GM12878 (cell line): ENCODE data around the gene NKD1. TPM values are rescaled to one million over a fixed set of nuclear protein-coding genes. Genes with fewer than 3 reads are reported as not detected.

Experiments used
- ATAC-seq: fragments of 200-7000 bp; cut with Tn5 transposase; 3 replicates; pipeline ENCODE4 v1.9.1; 2020; ENCODE audit warnings: mild to moderate bottlenecking, moderate library complexity
- BruUV-seq: library from RNA; stranded (reverse); fragments of 400-500 nt; replicated peaks from 2 replicates; lab custom pipeline; 2021; lab: Mats Ljungman, UMichigan
- CTCF ChIA-PET: fragments of 300-600 bp; sonication (Branson Sonifier 250); formaldehyde crosslinking; extraction: SDS; loops from one replicate; lab custom pipeline; 2021; ENCODE audit warnings: inconsistent platforms; lab: Yijun Ruan, JAX
- POLR2A ChIA-PET: fragments of 350-600 bp; formaldehyde crosslinking; extraction: SDS; loops from one replicate; lab custom pipeline; 2021; ENCODE audit warnings: inconsistent platforms; lab: Charles Lee
- RAD21 ChIA-PET: fragments of 300-600 bp; sonication (Branson Sonifier 250); formaldehyde crosslinking; loops from one replicate; lab custom pipeline; 2023; ENCODE audit warnings: antibody characterized with exemption; ENCODE audit not compliant: unreplicated experiment; lab: Charles Lee
- SMC1A ChIA-PET: fragments of 300-600 bp; sonication (Branson Sonifier 250); formaldehyde crosslinking; loops from one replicate; lab custom pipeline; 2023; ENCODE audit not compliant: unreplicated experiment, uncharacterized antibody; lab: Charles Lee
- DNase-seq: peaks from one replicate; pipeline ENCODE4 v3.0.0-alpha.2; 2011; ENCODE audit warnings: low read depth, low spot score
- FAIRE-seq: peaks from 3 replicates; lab custom pipeline; 2011; peaks lifted over from hg19 to GRCh38; lab: Jason Lieb, UNC
- H2AFZ ChIP-seq: 2 replicates; pipeline ENCODE4 v1.6.0; 2011; ENCODE audit warnings: low read depth, low read length, control low read depth; ENCODE audit not compliant: control insufficient read depth
- H3K27ac ChIP-seq: 2 replicates; pipeline ENCODE4 v1.5.1; 2011; ENCODE audit warnings: control low read depth; ENCODE audit not compliant: control insufficient read depth, insufficient read depth
- H3K27me3 ChIP-seq, 2 experiments: replicated peaks in 1 of 2; 2 replicates each; pipeline versions ENCODE4 v1.6.0 to v1.6.1; 2011; ENCODE audit warnings: low read length in 1 of 2; ENCODE audit not compliant: control insufficient read depth in 2 of 2, insufficient read depth in 2 of 2
- H3K36me3 ChIP-seq, 2 experiments: 2 replicates each; pipeline ENCODE4 v1.5.1; 2011; ENCODE audit warnings: low read length in 1 of 2; ENCODE audit not compliant: control insufficient read depth in 2 of 2, insufficient read depth in 2 of 2
- H3K4me1 ChIP-seq: 2 replicates; pipeline ENCODE4 v1.6.1; 2011; ENCODE audit warnings: mild to moderate bottlenecking, low read length, moderate library complexity, mixed read lengths; ENCODE audit not compliant: control insufficient read depth, insufficient read depth
- H3K4me2 ChIP-seq: 2 replicates; pipeline ENCODE4 v1.6.0; 2011; ENCODE audit warnings: control low read depth; ENCODE audit not compliant: control insufficient read depth, insufficient read depth
- H3K4me3 ChIP-seq: fragments of 200-600 bp; sonication (generic); 2 replicates; pipeline ENCODE4 v1.5.1; 2016
- H3K79me2 ChIP-seq: 2 replicates; pipeline ENCODE4 v1.6.0; 2011; ENCODE audit warnings: low read length; ENCODE audit not compliant: control insufficient read depth, insufficient read depth
- H3K9ac ChIP-seq: 2 replicates; pipeline ENCODE4 v1.8.0; 2011; ENCODE audit warnings: low read length, control low read depth, mixed read lengths; ENCODE audit not compliant: control insufficient read depth, insufficient read depth
- H3K9me3 ChIP-seq: replicated peaks from 3 replicates; pipeline ENCODE4 v1.5.1; 2011; ENCODE audit warnings: mild to moderate bottlenecking, low read length; ENCODE audit not compliant: control insufficient read depth, insufficient read depth
- H4K20me1 ChIP-seq: 2 replicates; pipeline ENCODE4 v1.6.0; 2011; ENCODE audit not compliant: control insufficient read depth, insufficient read depth
- MEF2B ChIP-seq: fragments of 450-650 bp; IDR thresholded peaks from 2 replicates; pipeline ENCODE4 v1.6.1; 2018; ENCODE audit warnings: mild to moderate bottlenecking, moderate library complexity; ENCODE audit not compliant: partially characterized antibody, poor library complexity, severe bottlenecking
- MXI1 ChIP-seq: fragments of 150-350 bp; IDR thresholded peaks from 2 replicates; pipeline ENCODE4 v1.6.1; 2011; ENCODE audit warnings: low read depth, mild to moderate bottlenecking, inconsistent platforms, low read length, improper control_type of control experiment
- WGBS: methylation state at CpG from one replicate; pipeline ENCODE4 v1.1.6; 2016; ENCODE audit warnings: low lambda C conversion rate; ENCODE audit not compliant: insufficient replicate concordance, insufficient coverage; ENCODE audit errors: missing lambda C conversion rate; 5-methylcytosine and 5-hydroxymethylcytosine counted together
- in situ Hi-C: fragments of 300-500 bp; cut with MboI; formaldehyde crosslinking; loops from 9 replicates; pipeline ENCODE4 v1.14.3; 2018; ENCODE audit warnings: mixed read lengths
- intact Hi-C: fragments of 100-400 bp; cut with micrococcal nuclease; formaldehyde crosslinking; loops from one replicate; pipeline ENCODE4 v1.14.2; 2022; ENCODE audit not compliant: unreplicated experiment
- polyA plus RNA-seq, 11 experiments: library from polyadenylated mRNA; depleted of rRNA in 4 of 11; unstranded in 6 of 11; stranded (reverse) in 5 of 11; fragments of >200 nt; fragmentation: Nextera tagmentation in 4 of 11; fragmentation: Illumina TruSeq in 1 of 11; extraction: Ambion mirVana in 4 of 11; extraction: Trizol in 1 of 11; gene quantifications; 1 replicate in 1 of 11; 2 replicates in 10 of 11; pipeline versions ENCODE4 v1.2.1 to v1.2.3, GENCODE V29; 2011 to 2016; ENCODE audit warnings: inconsistent platforms in 2 of 11, missing spikeins in 2 of 11, low read depth in 1 of 11
- total RNA-seq, 4 experiments: library from RNA; depleted of rRNA in 3 of 4; stranded (reverse); fragments of >200 nt in 3 of 4; fragmentation: Illumina TruSeq in 1 of 4; extraction: Trizol in 1 of 4; gene quantifications; 2 replicates each; pipeline versions ENCODE4 v1.2.1 to v1.2.3, GENCODE V29; 2013 to 2021
- TF ChIP-seq, protein P1 (sequence below): fragments of 450-650 bp; formaldehyde crosslinking; IDR thresholded peaks from 2 replicates; pipeline ENCODE4 v1.4.0; 2020; ENCODE audit warnings: mild to moderate bottlenecking, moderate library complexity

Gene NKD1
- total and polyA plus RNA-seq, 10 of the 15 experiments (the other 5 are each of a cell fraction or from before 2014, with no cell fraction given), result under 0.01 to 0.49 (median 0.04) TPM; not detected in 2

DNA sequence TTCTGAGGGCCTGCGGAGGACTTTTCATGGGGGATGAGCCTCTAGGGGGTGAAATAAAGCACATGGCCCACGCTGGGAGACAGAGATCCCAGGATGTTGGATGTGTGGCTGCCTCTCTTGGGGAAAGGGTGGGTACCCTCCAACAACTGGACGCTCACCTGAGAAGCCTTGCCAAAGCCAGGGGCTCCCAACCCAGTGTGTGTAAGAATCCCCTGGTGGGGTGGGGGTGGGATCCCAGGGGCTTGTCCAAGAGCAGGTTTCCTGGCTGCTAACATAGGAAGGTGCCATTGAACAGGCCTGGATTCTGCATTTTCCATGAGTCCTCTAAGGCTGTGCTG, 132.3 kb downstream of the NKD1 start:
- no peaks in the 10 kb centered on the region for H4K20me1 ChIP-seq
- WGBS, result 22% methylated on average over 3 of the region's 3 CpGs
- TF ChIP-seq MEF2B (no peak), MXI1 (0 out of 2 replicates have a peak, but pooled peaks have one; percentile 4)
- TF ChIP-seq, protein P1, sequence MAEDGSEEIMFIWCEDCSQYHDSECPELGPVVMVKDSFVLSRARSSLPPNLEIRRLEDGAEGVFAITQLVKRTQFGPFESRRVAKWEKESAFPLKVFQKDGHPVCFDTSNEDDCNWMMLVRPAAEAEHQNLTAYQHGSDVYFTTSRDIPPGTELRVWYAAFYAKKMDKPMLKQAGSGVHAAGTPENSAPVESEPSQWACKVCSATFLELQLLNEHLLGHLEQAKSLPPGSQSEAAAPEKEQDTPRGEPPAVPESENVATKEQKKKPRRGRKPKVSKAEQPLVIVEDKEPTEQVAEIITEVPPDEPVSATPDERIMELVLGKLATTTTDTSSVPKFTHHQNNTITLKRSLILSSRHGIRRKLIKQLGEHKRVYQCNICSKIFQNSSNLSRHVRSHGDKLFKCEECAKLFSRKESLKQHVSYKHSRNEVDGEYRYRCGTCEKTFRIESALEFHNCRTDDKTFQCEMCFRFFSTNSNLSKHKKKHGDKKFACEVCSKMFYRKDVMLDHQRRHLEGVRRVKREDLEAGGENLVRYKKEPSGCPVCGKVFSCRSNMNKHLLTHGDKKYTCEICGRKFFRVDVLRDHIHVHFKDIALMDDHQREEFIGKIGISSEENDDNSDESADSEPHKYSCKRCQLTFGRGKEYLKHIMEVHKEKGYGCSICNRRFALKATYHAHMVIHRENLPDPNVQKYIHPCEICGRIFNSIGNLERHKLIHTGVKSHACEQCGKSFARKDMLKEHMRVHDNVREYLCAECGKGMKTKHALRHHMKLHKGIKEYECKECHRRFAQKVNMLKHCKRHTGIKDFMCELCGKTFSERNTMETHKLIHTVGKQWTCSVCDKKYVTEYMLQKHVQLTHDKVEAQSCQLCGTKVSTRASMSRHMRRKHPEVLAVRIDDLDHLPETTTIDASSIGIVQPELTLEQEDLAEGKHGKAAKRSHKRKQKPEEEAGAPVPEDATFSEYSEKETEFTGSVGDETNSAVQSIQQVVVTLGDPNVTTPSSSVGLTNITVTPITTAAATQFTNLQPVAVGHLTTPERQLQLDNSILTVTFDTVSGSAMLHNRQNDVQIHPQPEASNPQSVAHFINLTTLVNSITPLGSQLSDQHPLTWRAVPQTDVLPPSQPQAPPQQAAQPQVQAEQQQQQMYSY (CRISPR knock-in tag), result no peak
- H3K27ac ChIP-seq, result peak overlapping the region; percentile 84
- in situ Hi-C loops (no loop called here), intact Hi-C loops (loop anchor here (5.0 kb wide), 1 partner anchor 408 kb away; no protein-coding TSS in a partner anchor)
- no peak overlapping the region for H2AFZ ChIP-seq
- CTCF ChIA-PET, result interaction anchor here (0.9 to 20.9 kb wide), 11 partner anchors 13 to 559 kb away, joined by 3 to 636 read pairs (median 5); partner anchors contain the start of gene CYLD
- H3K79me2 ChIP-seq, result peaks cover 43% of the 10 kb centered on the region
- H3K9me3 ChIP-seq, result no peaks in the 10 kb centered on the region; the same call in 2 of the 3 replicates
- RAD21 ChIA-PET, result interaction anchor here (1.0 to 29.0 kb wide), 7 partner anchors 11 to 126 kb away, joined by 3 to 578 read pairs (median 12); partner anchors contain the start of gene CYLD
- H3K4me3 ChIP-seq, result peak overlapping the region; percentile 72
- SMC1A ChIA-PET, result interaction anchor here (1.2 to 24.8 kb wide), 8 partner anchors 9 to 70 kb away, joined by 3 to 600 read pairs (median 21); partner anchors contain the start of genes CYLD and NOD2
- no peaks in the 10 kb centered on the region for H3K27me3 ChIP-seq
- peak overlapping the region; percentile 88 for H3K4me2 ChIP-seq
- TSS peak; percentile 50 for BruUV-seq
- H3K9ac ChIP-seq, result peak overlapping the region; percentile 78
- peaks cover 1 to 15% of the 10 kb centered on the region in 2 experiments; a peak in 3 of 4 replicates for H3K36me3 ChIP-seq
- POLR2A ChIA-PET, result interaction anchor here (0.6 to 8.0 kb wide), 12 partner anchors 8 to 66 kb away, joined by 3 to 116 read pairs (median 6); partner anchors contain the start of gene CYLD
- FAIRE-seq (no peak), DNase-seq (no peak), ATAC-seq (no peak)
- H3K4me1 ChIP-seq, result peaks cover 44% of the 10 kb centered on the region
